Adrenal gland (tissue), 12 donors: ENCODE data around the gene NXPH2. TPM values are rescaled to one million over a fixed set of nuclear protein-coding genes. Genes with fewer than 3 reads are reported as not detected.

Experiments
- DNase-seq, 7 donors: peaks; one replicate each; pipeline ENCODE4 v3.0.0-alpha.2; 2019 to 2020
- H3K27ac ChIP-seq, 5 donors: fragments of 200-600 bp; sonication (generic) in 4 of 5; 1 replicate in 3 of 5; 2 replicates in 2 of 5; pipeline versions ENCODE4 v1.5.1 to v1.8.0; 2016 to 2020; ENCODE audit warnings: mild to moderate bottlenecking in 1 of 5
- H3K27me3 ChIP-seq: fragments of 200-600 bp; 2 replicates; pipeline ENCODE4 v1.8.0; 2021
- H3K36me3 ChIP-seq, 2 donors: fragments of 200-600 bp; replicated peaks in 1 of 2; 1 replicate in 1 of 2; 2 replicates in 1 of 2; pipeline versions ENCODE4 v1.5.1 to v1.8.0; 2018 to 2022
- H3K4me1 ChIP-seq, 2 donors: fragments of 200-600 bp; replicated peaks in 1 of 2; 1 replicate in 1 of 2; 2 replicates in 1 of 2; pipeline versions ENCODE4 v1.5.1 to v1.8.0; 2018 to 2021
- H3K4me3 ChIP-seq, 4 donors: fragments of 200-600 bp; sonication (generic) in 3 of 4; one replicate each; pipeline ENCODE4 v1.5.1; 2016 to 2018
- H3K9me3 ChIP-seq, 3 donors: fragments of 200-600 bp; sonication (generic) in 1 of 3; replicated peaks in 1 of 3; 1 replicate in 2 of 3; 2 replicates in 1 of 3; pipeline versions ENCODE4 v1.5.1 to v1.8.0; 2016 to 2021
- CTCF ChIP-seq, 6 experiments: fragments of 450-650 bp in 4 of 6; fragments of 200-600 bp in 2 of 6; sonication (generic) in 1 of 6; IDR thresholded peaks; 1 replicate in 5 of 6; 2 replicates in 1 of 6; pipeline versions ENCODE4 v1.5.1 to v1.8.0; 2016 to 2021; ENCODE audit warnings: antibody characterized with exemption in 6 of 6, mild to moderate bottlenecking in 2 of 6, moderate library complexity in 1 of 6
- POLR2A ChIP-seq, 2 donors: fragments of 450-650 bp; IDR thresholded peaks; one replicate each; pipeline ENCODE4 v1.6.1; 2017; ENCODE audit warnings: antibody characterized with exemption in 2 of 2, mild to moderate bottlenecking in 2 of 2, moderate library complexity in 1 of 2
- WGBS, 4 donors: extraction: QIAGEN DNeasy Blood & Tissue Kit in 2 of 4; methylation state at CpG; one replicate each; pipeline versions ENCODE4 v1.1.5 to v1.1.7; 2013 to 2017; 5-methylcytosine and 5-hydroxymethylcytosine counted together
- intact Hi-C, 2 donors: fragments of 100-400 bp; cut with DNase I; formaldehyde crosslinking; loops; one replicate each; pipeline versions ENCODE4 v1.14.1 to v1.15.0; 2022 to 2023
- polyA plus RNA-seq, 3 donors: library from polyadenylated mRNA; stranded (reverse); fragments of 200-250 nt in 2 of 3; fragments of 350-450 nt in 1 of 3; fragmentation: Illumina TruSeq in 1 of 3; extraction: RNeasy Lipid Tissue Mini Kit (QIAGEN cat#74804) in 1 of 3; gene quantifications; one replicate each; pipeline ENCODE4 v1.2.3, GENCODE V29; 2013 to 2014
- total RNA-seq, 9 donors: library from RNA; depleted of rRNA in 4 of 9; stranded (reverse); fragments of >200 nt in 4 of 9; fragments of 120-200 nt in 1 of 9; fragmentation: NEBNext Ultra II Directional in 1 of 9; extraction: Animal tissue kit (Norgen Biotek cat#: 25700) in 1 of 9; gene quantifications; one replicate each; pipeline versions ENCODE4 v1.1.0 to v1.2.4, GENCODE V29; 2013 to 2023
- donor health status: healthy with polysubstance abuse.
- donor health status: Bipolar disorder and iron deficiency.
- donor health status: DM: yes; HTN: yes; CAD: no.
- donor health status: DM: no; HTN: no; CAD: no.
- donor health status: DM: no; HTN: no; CAD: no.
- donor health status: DM: yes; HTN: yes; CAD: no.

The NXPH2 gene
- total and polyA plus RNA-seq, 12 donors, result 0.11 TPM; not detected in 11

GRCh38 chr2:138720035-138720838, 60.0 kb downstream of the NXPH2 start:
- H3K27ac ChIP-seq, result no peak overlapping the region
- TF ChIP-seq CTCF (IDR thresholded peaks at IDR 0.05) (no peak), POLR2A (IDR thresholded peaks at IDR 0.05) (no peak)
- H3K9me3 ChIP-seq, result peaks cover 0 to 7% (median 0%) of the 10 kb centered on the region in 3 donors
- H3K4me1 ChIP-seq, result no peaks in the 10 kb centered on the region
- no peak overlapping the region for H3K4me3 ChIP-seq
- 68 to 74% (median 71%) methylated on average over 11 of the region's 11 CpGs for WGBS, 4 donors
- DNase-seq, result no peak
- no peaks in the 10 kb centered on the region for H3K36me3 ChIP-seq
- intact Hi-C loops, result no loop called here
- peaks cover 3% of the 10 kb centered on the region for H3K27me3 ChIP-seq

- H3K4me1 ChIP-seq, result no peaks in the 10 kb centered on the region
- H3K27ac ChIP-seq, result no peak overlapping the region
- no peak for DNase-seq
- H3K27me3 ChIP-seq, result peaks cover 3% of the 10 kb centered on the region
- TF ChIP-seq POLR2A (IDR thresholded peaks at IDR 0.05), result no peak
- no peak for TF ChIP-seq CTCF (IDR thresholded peaks at IDR 0.05)
- peaks cover 0 to 7% (median 0%) of the 10 kb centered on the region in 3 donors for H3K9me3 ChIP-seq
- H3K36me3 ChIP-seq, result no peaks in the 10 kb centered on the region
- H3K4me3 ChIP-seq, result no peak overlapping the region
- intact Hi-C loops, result no loop called here
Measured at GRCh38 chr2:138718405-138718804, 61.8 kb downstream of the NXPH2 start.

- H3K4me1 ChIP-seq, result no peaks in the 10 kb centered on the region
- no peak for DNase-seq
- WGBS, 4 donors, result 74 to 83% (median 81%) methylated on average over 5 of the region's 5 CpGs
- no peak overlapping the region for H3K27ac ChIP-seq
- TF ChIP-seq CTCF (IDR thresholded peaks at IDR 0.05) (no peak), POLR2A (IDR thresholded peaks at IDR 0.05) (no peak)
- no peaks in the 10 kb centered on the region for H3K36me3 ChIP-seq
- intact Hi-C loops, result no loop called here
- H3K4me3 ChIP-seq, result no peak overlapping the region
- peaks cover 3% of the 10 kb centered on the region for H3K27me3 ChIP-seq
- H3K9me3 ChIP-seq, result peaks cover 0 to 7% (median 0%) of the 10 kb centered on the region in 3 donors
Measured at GRCh38 chr2:138716183-138716582, 64.0 kb downstream of the NXPH2 start.

- 52 to 63% (median 54%) methylated on average over 5 of the region's 5 CpGs for WGBS, 4 donors
- intact Hi-C loops, result no loop called here
- Histone ChIP-seq H3K4me1 (peaks cover 7% of the 10 kb centered on the region in 2 donors), H3K27ac (no peak overlapping the region), H3K4me3 (no peak overlapping the region), H3K36me3 (no peaks in the 10 kb centered on the region), H3K9me3 (peaks cover 0 to 2% (median 0%) of the 10 kb centered on the region in 3 donors), H3K27me3 (no peaks in the 10 kb centered on the region)
- no peak for TF ChIP-seq POLR2A (IDR thresholded peaks at IDR 0.05)
- DNase-seq, result no peak
Measured at GRCh38 chr2:138713504-138713903, 66.7 kb downstream of the NXPH2 start.

GRCh38 chr2:138713069-138713496, 67.1 kb downstream of the NXPH2 start:
- DNase-seq, result no peak
- Histone ChIP-seq H3K27ac (no peak overlapping the region), H3K9me3 (no peaks in the 10 kb centered on the region), H3K27me3 (no peaks in the 10 kb centered on the region), H3K4me3 (no peak overlapping the region), H3K4me1 (peaks cover 7 to 11% of the 10 kb centered on the region in 2 donors), H3K36me3 (no peaks in the 10 kb centered on the region)
- intact Hi-C loops, result no loop called here
- TF ChIP-seq POLR2A (IDR thresholded peaks at IDR 0.05) (no peak), CTCF (IDR thresholded peaks at IDR 0.05) (no peak)
- 62 to 71% (median 63%) methylated on average over 5 of the region's 5 CpGs for WGBS, 4 donors
